ENCODE results near the gene MLANA.

The MLANA gene

GRCh38 chr9:5957166-5957565, 66.5 kb downstream of the MLANA start:
- Histone ChIP-seq H3K4me3 (ENCODE audit: low read length, poor library complexity, severe bottlenecking) (no peak overlapping the region), H3K4me1 (ENCODE audit: insufficient read depth, low read length, poor library complexity, severe bottlenecking) (no peaks in the 10 kb centered on the region), H3K9me3 (ENCODE audit: insufficient read depth, low read depth, low read length) (no peaks in the 10 kb centered on the region), H3K27me3 (ENCODE audit: insufficient read depth, low read length, poor library complexity, severe bottlenecking) (no peaks in the 10 kb centered on the region), H3K79me2 (ENCODE audit: insufficient read depth, low read length) (peaks cover 22% of the 10 kb centered on the region; the same call in 1 of the 2 replicates), H3K9ac (ENCODE audit: low read depth, low read length, poor library complexity, severe bottlenecking) (no peak overlapping the region), H3F3A (ENCODE audit: low read depth) (no peaks in the 10 kb centered on the region), H3K9me2 (replicated peaks; ENCODE audit: low read depth, low read length) (no peaks in the 10 kb centered on the region), H3K36me3 (ENCODE audit: insufficient read depth, low read length) (peaks cover 9% of the 10 kb centered on the region; the same call in 1 of the 2 replicates), H3K4me2 (ENCODE audit: low read depth, low read length, poor library complexity, severe bottlenecking) (no peak overlapping the region), H2AFZ (ENCODE audit: low read length) (no peak overlapping the region), H4K20me1 (ENCODE audit: insufficient read depth, low read length, poor library complexity, severe bottlenecking) (peaks cover 2% of the 10 kb centered on the region)
- no peak for TF ChIP-seq CTCF (conservative IDR thresholded peaks at IDR 0.05; ENCODE audit: low read length)
- no peak for TF ChIP-seq EZH2phosphoT487 (IDR thresholded peaks at IDR 0.05; ENCODE audit: borderline replicate concordance)

- Histone ChIP-seq H2AFZ (ENCODE audit: low read length) (no peak overlapping the region), H3K27me3 (ENCODE audit: insufficient read depth, low read length, poor library complexity, severe bottlenecking) (no peaks in the 10 kb centered on the region), H3K4me1 (ENCODE audit: insufficient read depth, low read length, poor library complexity, severe bottlenecking) (no peaks in the 10 kb centered on the region), H3K9me2 (replicated peaks; ENCODE audit: low read depth, low read length) (no peaks in the 10 kb centered on the region), H3K4me2 (ENCODE audit: low read depth, low read length, poor library complexity, severe bottlenecking) (no peak overlapping the region), H3F3A (ENCODE audit: low read depth) (no peaks in the 10 kb centered on the region), H3K9me3 (ENCODE audit: insufficient read depth, low read depth, low read length) (no peaks in the 10 kb centered on the region), H3K4me3 (ENCODE audit: low read length, poor library complexity, severe bottlenecking) (no peak overlapping the region), H3K9ac (ENCODE audit: low read depth, low read length, poor library complexity, severe bottlenecking) (no peak overlapping the region), H4K20me1 (ENCODE audit: insufficient read depth, low read length, poor library complexity, severe bottlenecking) (peaks cover 2% of the 10 kb centered on the region), H3K79me2 (ENCODE audit: insufficient read depth, low read length) (peaks cover 22% of the 10 kb centered on the region; the same call in 1 of the 2 replicates), H3K36me3 (ENCODE audit: insufficient read depth, low read length) (peaks cover 9% of the 10 kb centered on the region; the same call in 1 of the 2 replicates)
- TF ChIP-seq EZH2phosphoT487 (IDR thresholded peaks at IDR 0.05; ENCODE audit: borderline replicate concordance) (no peak), CTCF (conservative IDR thresholded peaks at IDR 0.05; ENCODE audit: low read length) (no peak)
Observed at GRCh38 chr9:5958273-5958672, 67.6 kb downstream of the MLANA start.
